ENCODE measurements around the gene MLC1.

MLC1 gene

GRCh38 chr22:50074551-50075530, 10.4 kb downstream of the MLC1 start:
- peak; percentile 87 for DNase-seq

- no peak for DNase-seq
These were observed 11.2 kb downstream of the MLC1 start for GRCh38 chr22:50074056-50074455.

GRCh38 chr22:50072714-50073538, 12.3 kb downstream of the MLC1 start:
- DNase-seq: no peak

- no peak for DNase-seq
These were observed 13.1 kb downstream of the MLC1 start for GRCh38 chr22:50072167-50072555.

- DNase-seq: no peak
These were observed 13.6 kb downstream of the MLC1 start for GRCh38 chr22:50071432-50072166.

- no peak for DNase-seq
These were observed 14.9 kb downstream of the MLC1 start for GRCh38 chr22:50070366-50070765.

GRCh38 chr22:50068096-50068495, 17.1 kb downstream of the MLC1 start:
- DNase-seq: no peak

- DNase-seq: no peak
These were observed 18.0 kb downstream of the MLC1 start for GRCh38 chr22:50067244-50067643.

GRCh38 chr22:50064453-50064852, 20.8 kb downstream of the MLC1 start:
- no peak for DNase-seq

- DNase-seq: no peak
These were observed 21.4 kb downstream of the MLC1 start for GRCh38 chr22:50063589-50064393.

GRCh38 chr22:50062509-50063135, 22.6 kb downstream of the MLC1 start:
- no peak for DNase-seq

- no peak for DNase-seq
These were observed 23.3 kb downstream of the MLC1 start for GRCh38 chr22:50061824-50062355.

- peak; percentile 61 for DNase-seq
These were observed 23.9 kb downstream of the MLC1 start for GRCh38 chr22:50061141-50061823.

- peak; percentile 66 for DNase-seq
These were observed 24.6 kb downstream of the MLC1 start for GRCh38 chr22:50060441-50061140.

- no peak for DNase-seq
These were observed 25.4 kb downstream of the MLC1 start for GRCh38 chr22:50059881-50060262.

GRCh38 chr22:50058906-50059880, 26.0 kb downstream of the MLC1 start:
- DNase-seq: no peak

- no peak for DNase-seq
These were observed 26.9 kb downstream of the MLC1 start, which contains the start of gene TTLL8 for GRCh38 chr22:50058061-50058905. Gene TTLL8 (minus strand): TSS chr22:50058298.
